Astrocyte (in vitro differentiated cells and primary cell): Measurements from ENCODE around the gene KPNA6. TPM values are rescaled to one million over a fixed set of nuclear protein-coding genes. Genes with fewer than 3 reads are reported as not detected.

Experiments
- DNase-seq: peaks from one replicate; pipeline ENCODE4 v3.0.0-alpha.2; 2010; ENCODE audit warnings: low read depth
- FAIRE-seq: peaks from 2 replicates; lab custom pipeline; 2011; peaks lifted over from hg19 to GRCh38; lab: Jason Lieb, UNC
- H2AFZ ChIP-seq: 2 replicates; pipeline ENCODE4 v1.6.0; 2012; ENCODE audit warnings: low read depth, low read length, inconsistent platforms
- H3K27ac ChIP-seq: 2 replicates; pipeline ENCODE4 v1.5.1; 2011; ENCODE audit warnings: low read depth, low read length, inconsistent platforms
- H3K27me3 ChIP-seq: 2 replicates; pipeline ENCODE4 v1.6.0; 2011; ENCODE audit warnings: low read length, inconsistent platforms; ENCODE audit not compliant: insufficient read depth
- H3K36me3 ChIP-seq: 2 replicates; pipeline ENCODE4 v1.5.1; 2011; ENCODE audit warnings: low read length, inconsistent platforms; ENCODE audit not compliant: insufficient read depth
- H3K4me1 ChIP-seq: 2 replicates; pipeline ENCODE4 v1.5.1; 2011; ENCODE audit warnings: low read length, inconsistent platforms; ENCODE audit not compliant: insufficient read depth
- H3K4me2 ChIP-seq: 2 replicates; pipeline ENCODE4 v1.6.0; 2012; ENCODE audit warnings: low read length, inconsistent platforms
- H3K4me3 ChIP-seq: 2 replicates; pipeline ENCODE4 v1.5.1; 2011; ENCODE audit warnings: low read depth, mild to moderate bottlenecking, low read length, inconsistent platforms; ENCODE audit not compliant: insufficient read depth
- H3K79me2 ChIP-seq: 2 replicates; pipeline ENCODE4 v1.6.0; 2012; ENCODE audit warnings: mild to moderate bottlenecking, low read length, inconsistent platforms; ENCODE audit not compliant: insufficient read depth
- H3K9ac ChIP-seq: 2 replicates; pipeline ENCODE4 v1.6.0; 2012; ENCODE audit warnings: mild to moderate bottlenecking, low read length, inconsistent platforms
- H3K9me3 ChIP-seq: 2 replicates; pipeline ENCODE4 v1.5.1; 2012; ENCODE audit warnings: low read depth, mild to moderate bottlenecking, low read length, inconsistent platforms; ENCODE audit not compliant: insufficient read depth
- H4K20me1 ChIP-seq: 2 replicates; pipeline ENCODE4 v1.6.0; 2012; ENCODE audit warnings: low read length, inconsistent platforms; ENCODE audit not compliant: insufficient read depth
- H3K27ac Mint-ChIP-seq: one replicate; pipeline ENCODE4 v1.8.0; 2021; ENCODE audit warnings: mild to moderate bottlenecking, mixed read lengths; ENCODE audit not compliant: unreplicated experiment
- H3K27me3 Mint-ChIP-seq: one replicate; pipeline ENCODE4 v1.8.0; 2021; ENCODE audit warnings: low read depth, mixed read lengths; ENCODE audit not compliant: unreplicated experiment
- H3K36me3 Mint-ChIP-seq: one replicate; pipeline ENCODE4 v1.8.0; 2021; ENCODE audit warnings: low read depth, mixed read lengths; ENCODE audit not compliant: unreplicated experiment
- H3K4me1 Mint-ChIP-seq: one replicate; pipeline ENCODE4 v1.8.0; 2021; ENCODE audit warnings: low read depth, mixed read lengths; ENCODE audit not compliant: unreplicated experiment
- H3K4me3 Mint-ChIP-seq: one replicate; pipeline ENCODE4 v1.8.0; 2021; ENCODE audit warnings: mild to moderate bottlenecking, moderate library complexity, mixed read lengths; ENCODE audit not compliant: unreplicated experiment
- H3K9me3 Mint-ChIP-seq: one replicate; pipeline ENCODE4 v1.8.0; 2021; ENCODE audit warnings: mild to moderate bottlenecking, mixed read lengths; ENCODE audit not compliant: unreplicated experiment
- CTCF ChIP-seq: IDR thresholded peaks from 2 replicates; pipeline ENCODE4 v1.5.1; 2011; ENCODE audit warnings: low read depth, mild to moderate bottlenecking, inconsistent platforms, low read length, moderate library complexity; ENCODE audit not compliant: insufficient read depth
- EZH2 ChIP-seq: IDR thresholded peaks from 2 replicates; pipeline ENCODE4 v1.6.1; 2012; ENCODE audit warnings: mild to moderate bottlenecking, low read length, inconsistent platforms; ENCODE audit not compliant: insufficient read depth
- total RNA-seq: library from RNA; stranded (reverse); gene quantifications from 2 replicates; pipeline ENCODE4 v1.2.1, GENCODE V29; 2021

The KPNA6 gene
- total RNA-seq, 1 donor from 2014 or later: 122 TPM

DNA sequence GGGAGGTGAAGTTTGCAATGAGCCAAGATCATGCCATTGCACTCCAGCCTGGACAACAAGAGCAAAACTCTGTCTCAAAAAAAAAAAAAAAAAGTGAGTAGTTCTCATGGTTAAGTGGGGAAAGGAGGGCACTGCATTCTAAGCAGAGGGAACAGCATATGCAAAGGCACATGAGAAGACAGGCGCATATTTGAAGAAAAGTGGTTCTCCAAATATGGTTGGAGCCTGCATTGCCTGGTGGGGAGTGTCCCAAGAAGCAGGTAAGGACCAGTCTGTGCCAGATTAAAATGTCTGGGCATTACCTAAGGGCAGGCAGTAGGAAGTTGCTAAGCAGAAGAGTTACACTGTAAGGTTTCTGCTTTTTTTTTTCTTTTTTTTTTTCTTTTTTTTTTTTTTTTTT is 2.5 kb upstream of the KPNA6 start:
- FAIRE-seq: no peak
- H4K20me1 ChIP-seq: peaks cover 24% of the 10 kb centered on the region

DNA sequence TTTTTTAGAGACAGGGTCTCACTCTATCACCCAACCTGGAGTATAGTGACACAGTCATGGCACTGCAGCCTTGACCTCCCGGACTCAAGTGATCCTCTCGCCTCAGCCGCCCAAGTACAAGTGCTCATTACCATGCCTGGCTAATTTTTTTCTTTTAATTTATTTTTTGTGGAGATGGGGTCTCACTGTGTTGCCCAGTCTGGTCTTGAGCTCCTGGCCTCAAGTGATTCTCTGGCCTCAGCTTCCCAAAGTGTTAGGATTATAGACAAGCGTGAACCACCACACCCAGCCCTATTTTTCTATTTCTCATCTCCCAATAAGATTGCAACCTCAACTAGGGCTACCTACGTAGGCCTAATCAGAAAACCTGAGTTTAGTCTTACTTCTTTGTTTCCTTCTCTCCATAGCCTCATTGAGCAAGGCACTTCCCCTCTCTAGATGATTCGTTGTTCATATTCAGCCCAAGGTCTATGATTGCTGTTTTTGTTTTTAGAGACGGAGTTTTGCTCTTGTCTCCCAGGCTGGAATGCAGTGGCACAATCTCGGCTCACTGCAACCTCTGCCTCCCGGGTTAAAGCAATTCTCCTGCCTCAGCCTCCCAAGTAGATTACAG is 1.1 kb upstream of the KPNA6 start:
- no peaks in the 10 kb centered on the region for H3K27me3 Mint-ChIP-seq

More for the DNA sequence above, 2.5 kb upstream of the KPNA6 start:
- H3K4me1 Mint-ChIP-seq: peaks cover 21% of the 10 kb centered on the region
- Histone ChIP-seq H3K4me1 (peaks cover 14% of the 10 kb centered on the region), H3K36me3 (peaks cover 1% of the 10 kb centered on the region), H2AFZ (no peak overlapping the region), H3K79me2 (peaks cover 27% of the 10 kb centered on the region), H3K9me3 (no peaks in the 10 kb centered on the region), H3K9ac (no peak overlapping the region), H3K4me2 (no peak overlapping the region), H3K27me3 (no peaks in the 10 kb centered on the region), H3K27ac (no peak overlapping the region), H3K4me3 (no peak overlapping the region)
- H3K36me3 Mint-ChIP-seq: peaks cover 15% of the 10 kb centered on the region
- DNase-seq: no peak
- no peak overlapping the region for H3K4me3 Mint-ChIP-seq
- no peaks in the 10 kb centered on the region for H3K9me3 Mint-ChIP-seq
- no peak overlapping the region for H3K27ac Mint-ChIP-seq
- no peaks in the 10 kb centered on the region for H3K27me3 Mint-ChIP-seq
- TF ChIP-seq CTCF: no peak
- no peak for TF ChIP-seq EZH2

More for the DNA sequence above, 1.1 kb upstream of the KPNA6 start:
- no peak overlapping the region for H3K4me3 ChIP-seq
- H3K4me3 Mint-ChIP-seq: peak overlapping the region; percentile 12
- no peaks in the 10 kb centered on the region for H3K9me3 Mint-ChIP-seq
- no peak for DNase-seq
- no peak overlapping the region for H3K4me2 ChIP-seq
- H3K36me3 ChIP-seq: no peaks in the 10 kb centered on the region
- H3K27me3 ChIP-seq: no peaks in the 10 kb centered on the region
- peaks cover 7% of the 10 kb centered on the region for H3K4me1 Mint-ChIP-seq
- TF ChIP-seq CTCF: no peak
- TF ChIP-seq EZH2: no peak
- no peak overlapping the region for H3K27ac ChIP-seq
- peaks cover 6% of the 10 kb centered on the region for H3K4me1 ChIP-seq
- H2AFZ ChIP-seq: no peak overlapping the region
- FAIRE-seq: no peak
- H3K36me3 Mint-ChIP-seq: peaks cover 11% of the 10 kb centered on the region
- no peak overlapping the region for H3K9ac ChIP-seq
- peak overlapping the region; percentile 2 for H3K27ac Mint-ChIP-seq
- peaks cover 38% of the 10 kb centered on the region for H4K20me1 ChIP-seq
- peaks cover 41% of the 10 kb centered on the region for H3K79me2 ChIP-seq
- no peaks in the 10 kb centered on the region for H3K9me3 ChIP-seq
